K562 (cell line): ENCODE measurements around the gene CNRIP1. TPM values are rescaled to one million over a fixed set of nuclear protein-coding genes. Genes with fewer than 3 reads are reported as not detected.

ENCODE experiments used
- BCL6 ChIP-seq: fragments of 250-450 bp; sonication (Bioruptor Pico); IDR thresholded peaks from 2 replicates; pipeline ENCODE4 v1.4.0; 2020
- DACH1 ChIP-seq: fragments of 450-650 bp; IDR thresholded peaks from 2 replicates; pipeline ENCODE4 v1.6.1; 2018; ENCODE audit not compliant: partially characterized antibody
- ERF ChIP-seq: fragments of 450-650 bp; formaldehyde crosslinking; IDR thresholded peaks from 2 replicates; pipeline ENCODE4 v1.4.0; 2020; ENCODE audit warnings: mild to moderate bottlenecking, mixed read lengths
- JUN ChIP-seq, 2 experiments: sonication (generic) in 1 of 2; formaldehyde crosslinking in 1 of 2; IDR thresholded peaks; 2 replicates each; pipeline versions ENCODE4 v1.6.1 to v1.8.0; 2012 to 2022; ENCODE audit warnings: borderline replicate concordance in 2 of 2, mild to moderate bottlenecking in 2 of 2, improper control_type of control experiment in 1 of 2, low read depth in 1 of 2, low read length in 1 of 2, missing genetic modification reagents in 1 of 2
- L3MBTL2 ChIP-seq: fragments of 450-650 bp; IDR thresholded peaks from 2 replicates; pipeline ENCODE4 v1.6.1; 2016; ENCODE audit warnings: mild to moderate bottlenecking, moderate library complexity
- MAFG ChIP-seq: fragments of 450-650 bp; conservative IDR thresholded peaks from 2 replicates; pipeline ENCODE4 v1.6.1; 2016; ENCODE audit warnings: missing genetic modification characterization, missing compliant biosample characterization
- NCOA6 ChIP-seq: fragments of 450-650 bp; IDR thresholded peaks from 2 replicates; pipeline ENCODE4 v1.6.1; 2017; ENCODE audit warnings: mild to moderate bottlenecking
- NR2C2 ChIP-seq, 2 experiments: fragments of 200-800 bp in 1 of 2; sonication (Bioruptor generic) in 1 of 2; sonication (generic) in 1 of 2; formaldehyde crosslinking in 1 of 2; IDR thresholded peaks; 2 replicates each; pipeline versions ENCODE4 v1.6.1 to v1.8.0; 2016 to 2022; ENCODE audit warnings: mild to moderate bottlenecking in 1 of 2, missing compliant biosample characterization in 1 of 2, missing genetic modification characterization in 1 of 2, missing genetic modification reagents in 1 of 2
- POLR2G ChIP-seq: fragments of 200-400 bp; formaldehyde crosslinking; IDR thresholded peaks from 2 replicates; pipeline ENCODE4 v1.6.1; 2017; ENCODE audit warnings: low read depth, mild to moderate bottlenecking, antibody characterized with exemption, low read length, moderate library complexity
- SMARCE1 ChIP-seq: fragments of 450-650 bp; IDR thresholded peaks from 2 replicates; pipeline ENCODE4 v1.7.1; 2016; ENCODE audit warnings: mild to moderate bottlenecking
- ZFX ChIP-seq: sonication (generic); formaldehyde crosslinking; IDR thresholded peaks from 2 replicates; pipeline ENCODE4 v1.8.0; 2022; ENCODE audit warnings: mild to moderate bottlenecking, missing genetic modification reagents, moderate library complexity
- polyA plus RNA-seq, 8 experiments: library from polyadenylated mRNA; depleted of rRNA in 4 of 8; stranded (reverse) in 5 of 8; unstranded in 3 of 8; fragments of >200 nt; fragmentation: Nextera tagmentation in 2 of 8; fragmentation: Illumina TruSeq in 1 of 8; extraction: Ambion mirVana in 2 of 8; extraction: Trizol in 1 of 8; gene quantifications; 2 replicates each; pipeline versions ENCODE4 v1.2.1 to v1.2.3, GENCODE V29; 2011 to 2014; ENCODE audit warnings: inconsistent platforms in 1 of 8, missing spikeins in 1 of 8
- total RNA-seq, 7 experiments: library from RNA; depleted of rRNA in 6 of 7; stranded (reverse); fragments of >200 nt in 6 of 7; fragmentation: Illumina TruSeq in 2 of 7; extraction: Trizol in 2 of 7; gene quantifications; 2 replicates each; pipeline versions ENCODE4 v1.2.1 to v1.2.3, GENCODE V29; 2011 to 2021; ENCODE audit warnings: low replicate concordance in 1 of 7
- TF ChIP-seq, protein P1 (sequence below), 2 experiments: fragments of 450-650 bp; IDR thresholded peaks; 2 replicates each; pipeline ENCODE4 v1.6.1; 2016; ENCODE audit warnings: mild to moderate bottlenecking in 2 of 2, borderline replicate concordance in 1 of 2, low read depth in 1 of 2, moderate library complexity in 1 of 2
- TF ChIP-seq, protein P2 (sequence below): fragments of 250-450 bp; sonication (Bioruptor Pico); IDR thresholded peaks from 2 replicates; pipeline ENCODE4 v1.4.0; 2020; ENCODE audit warnings: mild to moderate bottlenecking

Gene CNRIP1
- total and polyA plus RNA-seq, 9 of the 15 experiments (the other 6 are each of a cell fraction or from before 2014, with no cell fraction given), result 0.59 to 2.1 (median 1.5) TPM

DNA sequence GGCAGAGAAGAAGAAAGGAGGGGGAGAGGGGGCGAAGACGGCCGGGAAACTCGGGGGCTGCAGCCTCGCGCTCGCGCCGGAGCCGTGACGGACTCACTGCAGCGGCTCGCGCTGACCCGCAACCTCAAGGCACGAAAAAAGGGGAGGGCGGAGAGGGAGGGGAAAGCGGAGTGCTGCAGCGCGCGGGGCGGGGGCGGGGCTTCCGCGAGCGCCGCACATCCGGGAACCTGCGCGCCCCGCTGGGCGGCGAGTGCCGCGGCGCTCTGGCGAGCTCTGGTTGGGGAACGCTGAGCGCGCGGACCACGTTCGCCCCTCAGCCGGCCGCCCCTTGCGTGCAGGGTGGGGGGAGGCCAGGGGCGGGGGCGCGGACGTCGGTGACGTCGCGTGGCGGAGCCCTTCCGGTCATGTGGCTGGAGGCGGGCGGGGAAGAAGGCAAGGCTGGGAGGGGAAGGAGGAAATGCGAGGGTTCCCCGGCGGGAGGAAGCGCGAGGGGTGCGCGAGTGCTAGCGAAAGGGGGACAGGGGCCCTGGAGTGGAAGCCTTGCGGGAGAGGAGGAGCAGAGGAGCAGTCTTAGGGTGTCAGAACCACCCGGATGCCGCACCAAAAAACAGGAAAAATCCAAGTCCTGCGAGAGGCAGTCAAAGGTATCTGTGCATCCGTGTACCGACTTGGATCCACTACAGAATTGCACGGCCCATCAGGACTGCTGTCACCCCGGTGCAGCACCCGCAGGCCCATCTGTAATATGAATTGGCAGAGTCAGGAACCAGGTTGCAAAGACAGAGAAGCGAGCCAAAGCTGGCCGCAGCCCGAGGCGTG, 67.1 kb downstream of the CNRIP1 start, which contains the start of gene PPP3R1 (continued):
- TF ChIP-seq, protein P1, sequence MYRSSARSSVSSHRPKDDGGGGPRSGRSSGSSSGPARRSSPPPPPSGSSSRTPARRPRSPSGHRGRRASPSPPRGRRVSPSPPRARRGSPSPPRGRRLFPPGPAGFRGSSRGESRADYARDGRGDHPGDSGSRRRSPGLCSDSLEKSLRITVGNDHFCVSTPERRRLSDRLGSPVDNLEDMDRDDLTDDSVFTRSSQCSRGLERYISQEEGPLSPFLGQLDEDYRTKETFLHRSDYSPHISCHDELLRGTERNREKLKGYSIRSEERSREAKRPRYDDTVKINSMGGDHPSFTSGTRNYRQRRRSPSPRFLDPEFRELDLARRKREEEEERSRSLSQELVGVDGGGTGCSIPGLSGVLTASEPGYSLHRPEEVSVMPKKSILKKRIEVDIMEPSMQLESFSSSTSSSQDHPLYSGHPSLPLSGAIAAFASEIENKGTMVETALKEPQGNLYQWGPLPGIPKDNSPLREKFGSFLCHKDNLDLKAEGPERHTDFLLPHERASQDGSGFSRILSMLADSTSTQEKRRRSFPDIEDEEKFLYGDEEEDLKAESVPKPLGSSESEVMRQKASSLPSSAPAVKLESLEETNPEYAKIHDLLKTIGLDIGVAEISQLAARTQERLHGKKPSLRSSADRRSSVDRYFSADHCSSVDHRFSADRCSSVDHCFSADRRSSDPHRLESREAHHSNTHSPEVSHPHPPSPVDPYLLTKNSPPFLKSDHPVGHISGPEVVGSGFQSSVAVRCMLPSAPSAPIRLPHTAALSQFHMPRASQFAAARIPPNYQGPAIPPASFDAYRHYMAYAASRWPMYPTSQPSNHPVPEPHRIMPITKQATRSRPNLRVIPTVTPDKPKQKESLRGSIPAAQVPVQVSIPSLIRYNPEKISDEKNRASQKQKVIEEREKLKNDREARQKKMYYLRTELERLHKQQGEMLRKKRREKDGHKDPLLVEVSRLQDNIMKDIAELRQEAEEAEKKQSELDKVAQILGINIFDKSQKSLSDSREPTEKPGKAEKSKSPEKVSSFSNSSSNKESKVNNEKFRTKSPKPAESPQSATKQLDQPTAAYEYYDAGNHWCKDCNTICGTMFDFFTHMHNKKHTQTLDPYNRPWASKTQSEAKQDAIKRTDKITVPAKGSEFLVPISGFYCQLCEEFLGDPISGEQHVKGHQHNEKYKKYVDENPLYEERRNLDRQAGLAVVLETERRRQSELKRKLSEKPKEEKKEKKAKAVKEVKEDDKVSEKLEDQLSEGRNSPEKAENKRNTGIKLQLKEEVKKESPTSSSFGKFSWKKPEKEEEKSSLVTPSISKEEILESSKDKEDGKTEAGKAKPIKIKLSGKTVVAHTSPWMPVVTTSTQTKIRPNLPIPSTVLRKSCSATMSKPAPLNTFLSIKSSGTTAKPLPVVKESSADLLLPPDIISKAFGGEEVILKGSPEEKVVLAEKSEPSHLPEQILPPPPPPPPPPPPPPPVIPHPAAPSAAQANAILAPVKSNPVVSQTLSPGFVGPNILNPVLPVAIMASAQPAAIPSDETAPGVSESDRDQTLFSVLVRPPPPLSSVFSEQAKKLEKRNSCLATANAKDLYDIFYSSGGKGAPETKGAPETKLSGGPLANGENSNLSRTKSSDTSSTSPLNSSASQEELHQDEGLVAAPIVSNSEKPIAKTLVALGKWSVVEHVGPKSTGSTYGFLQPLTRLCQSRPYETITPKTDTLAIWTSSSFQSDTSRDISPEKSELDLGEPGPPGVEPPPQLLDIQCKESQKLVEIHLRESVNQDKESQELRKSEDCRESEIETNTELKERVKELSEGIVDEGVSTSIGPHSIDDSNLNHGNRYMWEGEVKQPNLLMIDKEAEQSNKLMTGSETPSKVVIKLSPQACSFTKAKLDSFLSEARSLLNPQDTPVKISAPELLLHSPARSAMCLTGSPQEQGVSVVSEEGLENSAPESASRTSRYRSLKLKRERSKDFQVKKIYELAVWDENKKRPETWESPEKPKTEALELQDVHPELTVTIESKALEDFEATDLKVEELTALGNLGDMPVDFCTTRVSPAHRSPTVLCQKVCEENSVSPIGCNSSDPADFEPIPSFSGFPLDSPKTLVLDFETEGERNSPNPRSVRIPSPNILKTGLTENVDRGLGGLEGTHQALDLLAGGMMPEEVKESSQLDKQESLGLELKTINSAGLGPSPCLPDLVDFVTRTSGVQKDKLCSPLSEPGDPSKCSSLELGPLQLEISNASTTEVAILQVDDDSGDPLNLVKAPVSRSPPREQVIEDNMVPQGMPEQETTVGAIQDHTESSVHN (IDR thresholded peaks at IDR 0.05; ENCODE audit: borderline replicate concordance in 1 of 2, low read depth in 1 of 2), result no peak
- peak; percentile 49; the same call in 1 of the 2 replicates for TF ChIP-seq JUN (IDR thresholded peaks at IDR 0.05; ENCODE audit: borderline replicate concordance, low read depth, low read length)
- no peak for TF ChIP-seq JUN (CRISPR knock-in tag; IDR thresholded peaks at IDR 0.05; ENCODE audit: borderline replicate concordance)
- peak; percentile 55 for TF ChIP-seq ZFX
- TF ChIP-seq, protein P2, sequence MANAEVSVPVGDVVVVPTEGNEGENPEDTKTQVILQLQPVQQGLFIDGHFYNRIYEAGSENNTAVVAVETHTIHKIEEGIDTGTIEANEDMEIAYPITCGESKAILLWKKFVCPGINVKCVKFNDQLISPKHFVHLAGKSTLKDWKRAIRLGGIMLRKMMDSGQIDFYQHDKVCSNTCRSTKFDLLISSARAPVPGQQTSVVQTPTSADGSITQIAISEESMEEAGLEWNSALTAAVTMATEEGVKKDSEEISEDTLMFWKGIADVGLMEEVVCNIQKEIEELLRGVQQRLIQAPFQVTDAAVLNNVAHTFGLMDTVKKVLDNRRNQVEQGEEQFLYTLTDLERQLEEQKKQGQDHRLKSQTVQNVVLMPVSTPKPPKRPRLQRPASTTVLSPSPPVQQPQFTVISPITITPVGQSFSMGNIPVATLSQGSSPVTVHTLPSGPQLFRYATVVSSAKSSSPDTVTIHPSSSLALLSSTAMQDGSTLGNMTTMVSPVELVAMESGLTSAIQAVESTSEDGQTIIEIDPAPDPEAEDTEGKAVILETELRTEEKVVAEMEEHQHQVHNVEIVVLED (CRISPR knock-in tag), result peak; percentile 96
- TF ChIP-seq NR2C2 (CRISPR knock-in tag; IDR thresholded peaks at IDR 0.05), result no peak; the same call in 1 of the 2 replicates
- peak; percentile 74 for TF ChIP-seq NR2C2 (tag; IDR thresholded peaks at IDR 0.05)
- TF ChIP-seq ERF (CRISPR knock-in tag), result peak; percentile 63; the same call in 1 of the 2 replicates
- peak; percentile 93 for TF ChIP-seq POLR2G
- TF ChIP-seq MAFG (tag), result no peak
- peak; percentile 41 for TF ChIP-seq SMARCE1
- TF ChIP-seq NCOA6, result peak; percentile 76; the same call in 1 of the 2 replicates
- TF ChIP-seq BCL6 (CRISPR knock-in tag), result no peak
- no peak for TF ChIP-seq DACH1
- peak; percentile 75 for TF ChIP-seq L3MBTL2
